HepG2 (cell line): Measurements from ENCODE around the gene CARS1. TPM values are rescaled to one million over a fixed set of nuclear protein-coding genes. Genes with fewer than 3 reads are reported as not detected.
"Not testable (repeated sequence)": the region's sequence is repeated elsewhere in the genome, so short reads cannot be mapped to it uniquely, and the experiment has no call there.

ENCODE experiments used
- ATAC-seq: fragments of 200-7000 bp; cut with Tn5 transposase; 3 replicates; pipeline ENCODE4 v1.9.1; 2020; ENCODE audit warnings: mild to moderate bottlenecking, moderate library complexity
- BruUV-seq: library from RNA; stranded (reverse); fragments of 400-500 nt; replicated peaks from 2 replicates; lab custom pipeline; 2021; lab: Mats Ljungman, UMichigan
- CTCF ChIA-PET: fragments of 300-600 bp; formaldehyde crosslinking; extraction: SDS; loops from one replicate; lab custom pipeline; 2021; ENCODE audit warnings: low total read pairs, inconsistent platforms, low intra/inter-chr PET ratio; lab: Yijun Ruan, JAX
- POLR2A ChIA-PET: fragments of 350-600 bp; sonication (Branson Sonifier 250); formaldehyde crosslinking; loops from one replicate; lab custom pipeline; 2020; ENCODE audit warnings: antibody characterized with exemption, inconsistent platforms; lab: Yijun Ruan, JAX
- DNase-seq: peaks from one replicate; pipeline ENCODE4 v3.0.0-alpha.2; 2015; ENCODE audit warnings: low spot score
- FAIRE-seq: peaks from 3 replicates; lab custom pipeline; 2011; peaks lifted over from hg19 to GRCh38; lab: Jason Lieb, UNC
- H2AFZ ChIP-seq: one replicate; pipeline ENCODE4 v1.6.1; 2011; ENCODE audit warnings: low read length, inconsistent platforms
- H3K27ac ChIP-seq: fragments of 300-600 bp; 3 replicates; pipeline ENCODE4 v1.8.0; 2011; ENCODE audit warnings: mixed run types, mild to moderate bottlenecking, mixed read lengths, low read length, inconsistent platforms; ENCODE audit not compliant: insufficient read depth; ENCODE audit errors: extremely low read length
- H3K27me3 ChIP-seq, 2 experiments: fragments of 200-600 bp in 1 of 2; 2 replicates in 1 of 2; 3 replicates in 1 of 2; pipeline versions ENCODE4 v1.6.0 to v1.8.0; 2011; ENCODE audit warnings: low read length in 2 of 2, mild to moderate bottlenecking in 2 of 2, moderate library complexity in 2 of 2, inconsistent platforms in 1 of 2; ENCODE audit not compliant: insufficient read depth in 2 of 2, control insufficient read depth in 1 of 2
- H3K36me3 ChIP-seq, 2 experiments: fragments of 200-600 bp in 1 of 2; replicated peaks in 1 of 2; 2 replicates in 1 of 2; 3 replicates in 1 of 2; pipeline versions ENCODE4 v1.5.1 to v1.8.0; 2011; ENCODE audit warnings: low read length in 2 of 2, inconsistent platforms in 1 of 2; ENCODE audit not compliant: insufficient read depth in 2 of 2, control insufficient read depth in 1 of 2
- H3K4me1 ChIP-seq: 2 replicates; pipeline ENCODE4 v1.5.1; 2012; ENCODE audit warnings: low read length, inconsistent platforms; ENCODE audit not compliant: insufficient read depth
- H3K4me2 ChIP-seq: 2 replicates; pipeline ENCODE4 v1.6.0; 2011; ENCODE audit warnings: low read depth, low read length, inconsistent platforms
- H3K4me3 ChIP-seq, 3 experiments: fragments of 200-600 bp in 1 of 3; sonication (generic), shearing (Covaris generic) in 1 of 3; replicated peaks in 1 of 3; 2 replicates each; pipeline ENCODE4 v1.5.1; 2011 to 2016; ENCODE audit warnings: low read length in 3 of 3, inconsistent platforms in 2 of 3, low read depth in 2 of 3, mild to moderate bottlenecking in 2 of 3, control low read depth in 1 of 3, mixed read lengths in 1 of 3; ENCODE audit not compliant: insufficient read depth in 1 of 3
- H3K79me2 ChIP-seq: one replicate; pipeline ENCODE4 v1.6.1; 2011; ENCODE audit warnings: low read length, inconsistent platforms; ENCODE audit not compliant: insufficient read depth
- H3K9ac ChIP-seq: 2 replicates; pipeline ENCODE4 v1.6.0; 2011; ENCODE audit warnings: mild to moderate bottlenecking, low read depth, low read length, inconsistent platforms; ENCODE audit not compliant: insufficient read depth
- H3K9me3 ChIP-seq: 2 replicates; pipeline ENCODE4 v1.5.1; 2012; ENCODE audit warnings: mild to moderate bottlenecking, low read length
- H4K20me1 ChIP-seq: 2 replicates; pipeline ENCODE4 v1.6.0; 2011; ENCODE audit warnings: inconsistent platforms, mild to moderate bottlenecking, low read length, moderate library complexity; ENCODE audit not compliant: insufficient read depth
- WGBS: methylation state at CpG from one replicate; pipeline ENCODE4 v1.1.6; 2017; ENCODE audit warnings: low lambda C conversion rate; 5-methylcytosine and 5-hydroxymethylcytosine counted together
- in situ Hi-C: cut with HindIII; loops from 2 replicates; pipeline ENCODE4 v1.10.0; 2017; ENCODE audit warnings: low pct_unique_long_range_greater_than_20kb; ENCODE audit not compliant: extremely low pct_ligation_motif_present
- intact Hi-C: fragments of 100-400 bp; cut with micrococcal nuclease; formaldehyde crosslinking; loops from one replicate; pipeline ENCODE4 v1.10.0; 2022; ENCODE audit not compliant: unreplicated experiment
- polyA plus RNA-seq, 8 experiments: library from polyadenylated mRNA; depleted of rRNA in 3 of 8; stranded (reverse) in 7 of 8; unstranded in 1 of 8; fragments of >200 nt; fragmentation: Illumina TruSeq in 4 of 8; extraction: Trizol in 4 of 8; gene quantifications; 2 replicates each; pipeline versions ENCODE4 v1.2.1 to v1.2.3, GENCODE V29; 2011 to 2016; ENCODE audit warnings: low read depth in 4 of 8, missing spikeins in 1 of 8, mixed read lengths in 1 of 8; ENCODE audit not compliant: insufficient read depth in 1 of 8
- total RNA-seq, 5 experiments: library from RNA; depleted of rRNA; stranded (reverse); fragments of >200 nt; fragmentation: Illumina TruSeq; extraction: Trizol; gene quantifications; 2 replicates each; pipeline ENCODE4 v1.2.3, GENCODE V29; 2016; ENCODE audit warnings: low read depth in 1 of 5

The CARS1 gene
- total and polyA plus RNA-seq, 2 of the 13 experiments (the other 11 are each of a cell fraction or from before 2014, with no cell fraction given) = 33.8 to 47.0 TPM

DNA sequence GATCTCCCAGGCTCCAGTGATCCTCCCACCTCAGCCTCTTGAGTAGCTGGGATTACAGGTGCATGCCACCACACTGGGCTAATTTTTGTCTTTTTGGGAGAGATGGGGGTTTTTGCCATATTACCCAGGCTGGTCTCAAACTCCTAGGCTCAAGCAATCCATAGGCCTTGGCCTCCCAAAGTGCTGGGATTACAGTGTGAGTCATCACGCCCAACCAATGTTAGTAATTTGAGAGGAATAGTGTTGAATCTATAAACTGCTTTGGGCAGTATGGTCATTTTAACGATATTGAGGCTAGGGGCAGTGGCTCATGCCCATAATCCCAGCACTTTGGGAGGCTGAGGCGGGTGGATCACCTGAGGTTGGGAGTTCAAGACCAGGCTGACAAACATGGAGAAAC is 9.1 kb upstream of the CARS1 start:
- in situ Hi-C loops, H3K36me3 ChIP-seq, H3K4me2 ChIP-seq, H4K20me1 ChIP-seq, H2AFZ ChIP-seq, BruUV-seq, POLR2A ChIA-PET, H3K27ac ChIP-seq, H3K79me2 ChIP-seq, DNase-seq, intact Hi-C loops, H3K4me3 ChIP-seq, CTCF ChIA-PET, H3K9ac ChIP-seq, ATAC-seq, H3K9me3 ChIP-seq, H3K27me3 ChIP-seq, FAIRE-seq: not testable (repeated sequence)
- WGBS = 44% methylated on average over 3 of the region's 3 CpGs
- H3K4me1 ChIP-seq = peaks cover 12% of the 10 kb centered on the region

DNA sequence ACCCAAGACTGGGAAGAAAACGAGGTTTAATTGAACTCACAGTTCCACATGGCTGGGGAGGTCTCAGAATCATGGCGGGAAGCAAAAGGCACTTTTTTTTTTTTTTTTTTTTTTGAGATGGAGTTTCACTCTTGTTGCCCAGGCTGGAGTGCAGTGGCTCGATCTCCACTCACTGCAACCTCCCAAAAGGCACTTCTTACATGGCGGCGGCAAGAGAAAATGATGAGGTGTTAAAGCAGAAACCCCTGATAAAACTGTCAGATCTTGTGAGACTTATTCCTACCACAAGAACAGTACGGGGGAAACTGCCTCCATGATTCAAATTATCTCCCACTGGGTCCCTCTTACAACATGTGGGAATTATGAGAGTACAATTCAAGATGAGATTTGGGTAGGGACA is 7.5 kb upstream of the CARS1 start:
- H3K9ac ChIP-seq, H2AFZ ChIP-seq, POLR2A ChIA-PET, H3K27me3 ChIP-seq, intact Hi-C loops, H3K4me2 ChIP-seq, in situ Hi-C loops, H3K79me2 ChIP-seq, H4K20me1 ChIP-seq, ATAC-seq, H3K4me3 ChIP-seq, H3K36me3 ChIP-seq, DNase-seq, H3K9me3 ChIP-seq, BruUV-seq, FAIRE-seq, CTCF ChIA-PET, H3K27ac ChIP-seq: not testable (repeated sequence)
- H3K4me1 ChIP-seq = peaks cover 12% of the 10 kb centered on the region
- WGBS = 64% methylated on average over 6 of the region's 6 CpGs

DNA sequence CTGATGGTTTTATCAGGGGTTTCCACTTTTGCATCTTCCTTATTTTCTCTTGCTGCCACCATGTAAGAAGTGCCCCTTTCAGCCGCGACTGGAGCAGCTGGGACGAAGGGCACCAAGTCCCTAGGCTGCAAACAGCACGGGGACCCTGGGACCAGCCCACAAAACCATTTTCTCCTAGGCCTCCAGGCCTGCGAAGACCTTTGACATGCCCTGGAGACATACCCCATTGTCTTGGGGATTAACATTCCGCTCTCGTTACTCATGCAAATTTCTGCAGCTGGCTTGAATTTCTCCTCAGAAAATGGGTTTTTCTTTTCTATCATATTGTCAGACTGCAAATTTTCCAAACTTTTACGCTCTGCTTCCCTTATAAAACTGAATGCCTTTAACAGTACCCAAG is 6.7 kb upstream of the CARS1 start:
- H3K27me3 ChIP-seq, FAIRE-seq, ATAC-seq, H3K9ac ChIP-seq, H3K4me2 ChIP-seq, H3K27ac ChIP-seq, H3K9me3 ChIP-seq, H4K20me1 ChIP-seq, H2AFZ ChIP-seq, H3K36me3 ChIP-seq, POLR2A ChIA-PET, intact Hi-C loops, BruUV-seq, H3K4me3 ChIP-seq, in situ Hi-C loops, H3K79me2 ChIP-seq, DNase-seq, CTCF ChIA-PET: not testable (repeated sequence)
- peaks cover 14% of the 10 kb centered on the region for H3K4me1 ChIP-seq
- 69% methylated on average over 8 of the region's 8 CpGs for WGBS
